ENCODE measurements around the gene MAP3K3. TPM values are rescaled to one million over a fixed set of nuclear protein-coding genes. Genes with fewer than 3 reads are reported as not detected.

MAP3K3 gene
- total RNA-seq, 1 donor from 2014 or later: 28.0 TPM

- Mint-ChIP-seq H3K4me3 (no peak overlapping the region), H3K9me3 (no peaks in the 10 kb centered on the region), H3K4me1 (peaks cover 44% of the 10 kb centered on the region), H3K36me3 (ENCODE audit: low read depth) (no peaks in the 10 kb centered on the region), H3K27me3 (ENCODE audit: low read depth) (no peaks in the 10 kb centered on the region), H3K27ac (ENCODE audit: unreplicated experiment) (no peak overlapping the region)
- no peak for DNase-seq (ENCODE audit: low read depth, low spot score)
- no peak for TF ChIP-seq CTCF (conservative IDR thresholded peaks at IDR 0.05)
Observed at GRCh38 chr17:63679214-63679613, 57.0 kb downstream of the MAP3K3 start.

DNA sequence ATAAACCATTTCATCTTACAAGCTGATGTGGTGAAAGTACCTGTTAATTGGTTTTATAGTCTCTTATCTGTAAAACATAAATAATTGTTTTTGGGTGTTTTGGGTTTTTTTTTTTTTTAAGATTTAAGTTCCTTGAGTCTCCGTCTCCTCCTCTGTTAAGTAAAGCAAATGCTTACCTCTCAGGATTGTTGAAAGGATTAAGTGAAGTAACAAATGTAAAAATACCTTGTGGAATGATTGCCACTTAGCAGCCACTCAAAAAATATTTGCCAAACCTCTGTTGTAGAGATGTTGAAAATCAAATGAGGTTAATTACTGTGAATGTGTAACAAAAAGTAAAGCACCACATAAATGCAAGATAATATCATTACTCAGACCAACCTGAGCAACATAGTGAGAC is 58.5 kb downstream of the MAP3K3 start:
- Mint-ChIP-seq H3K4me3 (no peak overlapping the region), H3K36me3 (ENCODE audit: low read depth) (no peaks in the 10 kb centered on the region), H3K27ac (ENCODE audit: unreplicated experiment) (no peak overlapping the region), H3K27me3 (ENCODE audit: low read depth) (no peaks in the 10 kb centered on the region), H3K4me1 (peaks cover 31% of the 10 kb centered on the region), H3K9me3 (no peaks in the 10 kb centered on the region)
- DNase-seq (ENCODE audit: low read depth, low spot score): no peak
- no peak for TF ChIP-seq CTCF (conservative IDR thresholded peaks at IDR 0.05)

GRCh38 chr17:63681530-63681929 is 59.3 kb downstream of the MAP3K3 start:
- no peak overlapping the region for H3K27ac Mint-ChIP-seq (ENCODE audit: unreplicated experiment)
- no peaks in the 10 kb centered on the region for H3K27me3 Mint-ChIP-seq (ENCODE audit: low read depth)
- no peak overlapping the region for H3K4me3 Mint-ChIP-seq
- DNase-seq (ENCODE audit: low read depth, low spot score): no peak
- TF ChIP-seq CTCF (conservative IDR thresholded peaks at IDR 0.05): no peak
- H3K9me3 Mint-ChIP-seq: no peaks in the 10 kb centered on the region
- peaks cover 28% of the 10 kb centered on the region for H3K4me1 Mint-ChIP-seq
- no peaks in the 10 kb centered on the region for H3K36me3 Mint-ChIP-seq (ENCODE audit: low read depth)

DNA sequence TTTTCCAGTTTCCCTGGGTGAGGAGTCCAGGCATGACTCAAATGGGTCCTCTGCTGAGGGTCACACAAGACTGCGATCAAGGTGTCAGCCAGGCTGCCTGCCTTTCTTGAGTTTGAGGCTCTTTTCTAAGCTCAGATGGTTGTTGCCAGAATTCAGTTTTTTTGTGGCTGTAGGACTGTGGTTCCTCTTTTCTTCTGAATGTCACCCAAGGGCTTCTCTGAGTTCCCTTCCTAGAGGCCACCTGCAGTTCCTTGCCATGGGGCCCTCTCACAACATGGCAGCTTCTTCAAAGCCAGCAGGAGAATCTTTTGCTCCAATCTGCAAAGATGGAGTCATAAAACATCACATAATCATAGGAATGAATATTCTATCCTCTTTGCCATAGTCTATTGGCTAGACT is 60.2 kb downstream of the MAP3K3 start:
- no peak for TF ChIP-seq CTCF (conservative IDR thresholded peaks at IDR 0.05)
- H3K36me3 Mint-ChIP-seq (ENCODE audit: low read depth): no peaks in the 10 kb centered on the region

DNA sequence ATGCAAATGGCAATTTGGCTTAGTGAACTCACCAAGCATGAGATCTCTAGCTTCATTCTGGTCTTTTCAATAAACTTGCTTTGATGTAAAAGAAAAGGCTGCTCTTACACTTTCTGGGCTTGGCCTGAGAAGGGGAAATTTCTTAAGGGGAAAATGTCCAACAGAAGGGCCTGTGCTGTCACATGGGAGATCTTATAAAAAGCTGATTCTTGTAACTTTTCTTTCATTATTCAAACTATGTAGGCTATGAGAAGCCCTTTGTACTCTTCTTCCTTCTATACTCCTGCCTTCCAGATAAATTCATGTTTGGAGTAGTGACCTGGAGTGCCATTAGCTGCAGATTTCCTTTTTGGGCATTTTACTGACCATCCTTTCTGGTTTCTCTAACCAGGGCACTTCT is 60.8 kb downstream of the MAP3K3 start:
- Mint-ChIP-seq H3K4me3 (no peak overlapping the region), H3K27ac (ENCODE audit: unreplicated experiment) (no peak overlapping the region), H3K9me3 (no peaks in the 10 kb centered on the region), H3K4me1 (peaks cover 28% of the 10 kb centered on the region), H3K36me3 (ENCODE audit: low read depth) (no peaks in the 10 kb centered on the region), H3K27me3 (ENCODE audit: low read depth) (no peaks in the 10 kb centered on the region)
- no peak for TF ChIP-seq CTCF (conservative IDR thresholded peaks at IDR 0.05)
- DNase-seq (ENCODE audit: low read depth, low spot score): no peak

More for the DNA sequence above, 60.2 kb downstream of the MAP3K3 start:
- DNase-seq (ENCODE audit: low read depth, low spot score): no peak
- Mint-ChIP-seq H3K4me3 (no peak overlapping the region), H3K27me3 (ENCODE audit: low read depth) (no peaks in the 10 kb centered on the region), H3K4me1 (peaks cover 28% of the 10 kb centered on the region), H3K9me3 (no peaks in the 10 kb centered on the region), H3K27ac (ENCODE audit: unreplicated experiment) (no peak overlapping the region)

DNA sequence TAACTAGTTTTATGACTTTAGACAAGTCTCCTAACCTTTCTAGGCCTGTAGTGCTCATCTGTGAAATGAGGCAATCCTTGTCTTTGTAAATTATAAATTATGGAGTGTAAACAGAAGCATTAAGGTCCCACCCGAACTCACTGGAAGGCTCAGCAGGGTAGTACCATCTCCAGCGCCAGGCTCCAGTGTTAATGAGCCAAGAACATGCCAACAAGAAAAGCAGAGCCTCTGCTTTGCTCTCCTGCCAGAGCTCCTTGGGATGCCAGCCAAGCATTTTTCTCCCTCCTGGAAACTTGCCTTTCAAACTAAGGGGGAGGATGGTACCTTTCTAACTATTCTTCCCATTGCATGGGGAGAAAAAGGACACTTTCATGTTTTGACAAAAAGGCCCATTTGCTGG is 62.8 kb downstream of the MAP3K3 start:
- Mint-ChIP-seq H3K27ac (ENCODE audit: unreplicated experiment) (no peak overlapping the region), H3K9me3 (no peaks in the 10 kb centered on the region), H3K4me1 (peaks cover 23% of the 10 kb centered on the region), H3K4me3 (no peak overlapping the region), H3K36me3 (ENCODE audit: low read depth) (no peaks in the 10 kb centered on the region), H3K27me3 (ENCODE audit: low read depth) (no peaks in the 10 kb centered on the region)
- no peak for DNase-seq (ENCODE audit: low read depth, low spot score)
- TF ChIP-seq CTCF (conservative IDR thresholded peaks at IDR 0.05): no peak

All from neural crest cell (in vitro differentiated cells).